Measurements from ENCODE around the gene SPOP. TPM values are rescaled to one million over a fixed set of nuclear protein-coding genes. Genes with fewer than 3 reads are reported as not detected.
A peak's percentile ranks its signal among the peaks of the same experiment; 100 is the strongest.
"Not testable (repeated sequence)": the region's sequence is repeated elsewhere in the genome, so short reads cannot be mapped to it uniquely, and the experiment has no call there.

The SPOP gene
- 33.1 TPM for polyA plus RNA-seq (2013, experiment 1 of 2)
- 34.1 TPM for polyA plus RNA-seq (2013, experiment 2 of 2)

DNA sequence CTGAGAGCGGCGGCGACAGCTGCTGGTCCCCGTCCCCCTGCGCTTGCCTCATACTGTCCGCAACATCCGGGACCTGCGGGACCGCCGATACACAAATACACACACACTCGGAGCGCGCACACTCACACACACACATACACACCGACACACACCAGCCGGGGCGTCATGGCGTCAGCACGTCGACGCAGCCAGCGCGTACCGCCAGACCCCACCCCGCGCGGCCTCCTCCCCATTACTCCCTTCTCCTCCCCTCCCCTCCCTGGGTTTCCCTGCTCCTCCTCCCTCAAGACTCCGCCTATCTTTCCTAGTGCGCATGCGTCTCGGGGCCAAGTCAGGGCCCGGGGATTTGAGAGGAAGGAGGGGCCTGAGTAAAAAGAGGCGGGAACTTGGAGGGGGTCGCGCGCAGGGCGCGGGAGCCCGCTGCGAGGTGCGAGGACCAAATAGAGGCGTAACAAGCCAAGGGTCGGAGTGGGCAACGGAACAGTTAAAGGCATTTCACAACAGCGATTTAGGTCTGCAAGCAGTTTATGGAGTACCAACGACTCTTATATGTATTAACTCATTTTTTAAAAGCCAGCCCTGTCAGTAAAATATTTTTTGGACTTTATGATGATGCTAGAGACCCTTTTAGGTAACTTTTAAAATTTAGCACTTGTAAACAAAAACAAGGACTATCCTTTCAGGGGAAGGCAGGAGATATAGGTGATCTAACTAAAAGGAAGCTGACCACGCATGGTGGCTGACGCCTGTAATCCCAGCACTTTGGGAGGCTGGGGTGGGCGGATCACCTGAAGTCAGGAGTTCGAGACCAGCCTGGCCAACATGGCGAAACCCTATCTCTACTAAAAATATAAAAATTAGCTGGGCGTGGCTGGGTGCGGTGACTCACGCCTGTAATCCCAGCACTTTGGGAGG lies at the start of gene SPOP:
Gene SPOP, minus strand, starts transcription at position 165 of the 915 bp plus-strand sequence. CDS start 55,287 bp downstream, outside the sequence.
- peak within 1 kb of the TSS; percentile 95 for H2BK120ac ChIP-seq (ENCODE audit: low read depth, low read length)
- peak; percentile 100 for DNase-seq
- H4K91ac ChIP-seq (ENCODE audit: low read length) = peak within 1 kb of the TSS; percentile 94
- 15% methylated on average over 47 of the region's 53 CpGs for WGBS
- no peak within 1 kb of the TSS for H2AK5ac ChIP-seq (ENCODE audit: low read length, severe bottlenecking)
- peak within 1 kb of the TSS; percentile 96 for H3K27ac ChIP-seq (ENCODE audit: low read length, poor library complexity, severe bottlenecking)
- H3K79me1 ChIP-seq (replicated peaks; ENCODE audit: low read length, poor library complexity, severe bottlenecking) = no peaks in the 10 kb centered on the region
- H3K4me3 ChIP-seq (ENCODE audit: insufficient read depth in 1 of 2, low read depth in 1 of 2, low read length in 2 of 2) = peak within 1 kb of the TSS; percentile 82 to 92
- no peaks in the 10 kb centered on the region for H3K9me3 ChIP-seq (ENCODE audit: control insufficient read depth, low read length)
- peaks cover 0 to 10% of the 10 kb centered on the region in 2 experiments for H3K36me3 ChIP-seq (ENCODE audit: control insufficient read depth in 1 of 2, insufficient read depth in 2 of 2, low read depth in 1 of 2, low read length in 2 of 2)
- H3K27me3 ChIP-seq (ENCODE audit: control insufficient read depth in 1 of 2, insufficient read depth in 1 of 2, low read length in 2 of 2) = no peaks in the 10 kb centered on the region
- H3K23ac ChIP-seq (ENCODE audit: low read length in 2 of 2) = peak within 1 kb of the TSS in 1 of 2 experiments; percentile 10
- peak within 1 kb of the TSS; percentile 63 for H2AFZ ChIP-seq (ENCODE audit: low read depth, low read length)
- H2BK12ac ChIP-seq (ENCODE audit: low read length in 2 of 2) = peak within 1 kb of the TSS in 1 of 2 experiments; percentile 72
- peak within 1 kb of the TSS; percentile 57 for H2BK15ac ChIP-seq (ENCODE audit: low read depth, poor library complexity, severe bottlenecking)
- peak within 1 kb of the TSS; percentile 93 for H3K9ac ChIP-seq (ENCODE audit: low read length)
- peak within 1 kb of the TSS; percentile 99 for H3K4me2 ChIP-seq (ENCODE audit: low read length, poor library complexity, severe bottlenecking)
- peak within 1 kb of the TSS; percentile 80 for H2BK5ac ChIP-seq (ENCODE audit: low read depth, low read length, poor library complexity, severe bottlenecking)
- H3K4ac ChIP-seq (ENCODE audit: low read depth in 1 of 2, low read length in 2 of 2) = peak within 1 kb of the TSS in 1 of 2 experiments; percentile 88
- peaks cover 3% of the 10 kb centered on the region for H3K4me1 ChIP-seq (ENCODE audit: control insufficient read depth, insufficient read depth, low read depth, low read length)
- peak within 1 kb of the TSS; percentile 95 for H4K8ac ChIP-seq (ENCODE audit: low read length)
- H3K18ac ChIP-seq (ENCODE audit: low read depth in 1 of 2, low read length in 2 of 2) = peak within 1 kb of the TSS; percentile 96 to 100
- H3K14ac ChIP-seq (ENCODE audit: low read length in 2 of 2) = peak within 1 kb of the TSS in 1 of 2 experiments; percentile 97

DNA sequence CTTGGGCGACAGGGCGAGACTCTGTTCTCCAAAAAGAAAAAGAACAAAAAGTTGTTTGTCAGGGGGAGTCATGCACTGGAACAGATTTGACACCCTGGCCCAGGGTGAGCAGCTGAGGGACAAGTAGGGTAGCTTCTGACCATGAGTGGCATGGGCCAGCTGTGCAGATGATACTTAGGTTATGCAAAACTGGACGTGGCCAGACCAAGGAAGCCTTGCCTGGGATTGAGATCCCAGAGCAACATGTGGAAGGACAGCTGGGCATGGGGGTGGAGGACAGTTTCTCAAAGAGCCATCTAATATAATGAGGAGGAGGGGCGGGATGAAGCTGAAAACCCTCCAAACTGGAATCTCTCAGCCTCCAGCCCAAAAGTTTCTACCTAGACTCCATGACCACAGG lies 49.5 kb upstream of the SPOP start:
- peaks cover 5% of the 10 kb centered on the region for H3K79me1 ChIP-seq (replicated peaks; ENCODE audit: low read length, poor library complexity, severe bottlenecking)

DNA sequence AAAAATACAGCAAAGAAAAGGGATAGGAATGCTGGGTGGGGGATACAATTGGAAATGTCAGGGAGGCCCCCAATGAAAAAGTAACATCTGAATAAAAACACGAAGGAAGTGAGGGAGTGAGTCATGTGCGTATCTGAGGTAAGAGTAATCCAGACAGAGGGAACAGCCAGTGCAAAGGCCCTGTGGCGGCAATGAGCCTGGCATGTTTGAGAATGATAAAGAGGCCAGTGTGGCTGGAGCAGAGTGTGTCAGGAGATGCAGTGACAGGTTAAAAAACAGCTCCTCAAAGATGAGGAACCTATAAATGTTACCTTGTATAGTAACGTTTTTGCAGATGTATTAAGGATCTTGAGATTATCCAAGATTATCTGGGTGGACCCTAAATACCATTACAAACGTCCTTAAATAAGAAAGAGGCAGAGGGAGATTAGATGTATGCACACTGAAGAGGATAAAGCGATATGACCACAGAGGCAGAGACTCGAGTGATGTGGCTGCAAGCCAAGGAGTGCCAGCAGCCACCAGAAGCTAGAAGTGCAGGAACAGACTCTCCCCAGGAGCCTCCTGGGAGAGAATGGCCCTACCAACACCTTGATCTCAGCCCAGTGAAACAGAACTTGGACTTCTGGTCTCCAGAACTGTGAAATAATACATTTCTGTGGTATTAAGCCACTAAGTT lies 47.7 kb upstream of the SPOP start:
- H3K4ac ChIP-seq (ENCODE audit: low read depth in 1 of 2, low read length in 2 of 2) = no peak overlapping the region
- no peak overlapping the region for H3K23ac ChIP-seq (ENCODE audit: low read length in 2 of 2)
- WGBS = 84% methylated on average over 7 of the region's 7 CpGs
- no peak overlapping the region for H4K8ac ChIP-seq (ENCODE audit: low read length)
- no peak for DNase-seq
- no peak overlapping the region for H3K27ac ChIP-seq (ENCODE audit: low read length, poor library complexity, severe bottlenecking)
- peaks cover 5 to 8% of the 10 kb centered on the region in 2 experiments for H3K36me3 ChIP-seq (ENCODE audit: control insufficient read depth in 1 of 2, insufficient read depth in 2 of 2, low read depth in 1 of 2, low read length in 2 of 2)
- H3K14ac ChIP-seq (ENCODE audit: low read length in 2 of 2) = no peak overlapping the region
- no peak overlapping the region for H4K91ac ChIP-seq (ENCODE audit: low read length)
- H2BK120ac ChIP-seq (ENCODE audit: low read depth, low read length) = no peak overlapping the region
- no peak overlapping the region for H3K4me2 ChIP-seq (ENCODE audit: low read length, poor library complexity, severe bottlenecking)
- H2AK5ac ChIP-seq (ENCODE audit: low read length, severe bottlenecking) = no peak overlapping the region
- peaks cover 5% of the 10 kb centered on the region for H3K79me1 ChIP-seq (replicated peaks; ENCODE audit: low read length, poor library complexity, severe bottlenecking)
- H2BK5ac ChIP-seq (ENCODE audit: low read depth, low read length, poor library complexity, severe bottlenecking) = no peak overlapping the region
- no peak overlapping the region for H2BK12ac ChIP-seq (ENCODE audit: low read length in 2 of 2)
- H2AFZ ChIP-seq (ENCODE audit: low read depth, low read length) = no peak overlapping the region
- no peak overlapping the region for H3K9ac ChIP-seq (ENCODE audit: low read length)
- no peaks in the 10 kb centered on the region for H3K9me3 ChIP-seq (ENCODE audit: control insufficient read depth, low read length)
- H3K4me1 ChIP-seq (ENCODE audit: control insufficient read depth, insufficient read depth, low read depth, low read length) = no peaks in the 10 kb centered on the region
- H3K27me3 ChIP-seq (ENCODE audit: control insufficient read depth in 1 of 2, insufficient read depth in 1 of 2, low read length in 2 of 2) = no peaks in the 10 kb centered on the region
- H3K18ac ChIP-seq (ENCODE audit: low read depth in 1 of 2, low read length in 2 of 2) = no peak overlapping the region
- no peak overlapping the region for H3K4me3 ChIP-seq (ENCODE audit: insufficient read depth in 1 of 2, low read depth in 1 of 2, low read length in 2 of 2)
- no peak overlapping the region for H2BK15ac ChIP-seq (ENCODE audit: low read depth, poor library complexity, severe bottlenecking)

More for the DNA sequence above, 49.5 kb upstream of the SPOP start:
- Histone ChIP-seq H4K91ac (ENCODE audit: low read length) (no peak overlapping the region), H3K27ac (ENCODE audit: low read length, poor library complexity, severe bottlenecking) (no peak overlapping the region), H3K9me3 (ENCODE audit: control insufficient read depth, low read length) (no peaks in the 10 kb centered on the region), H3K4me1 (ENCODE audit: control insufficient read depth, insufficient read depth, low read depth, low read length) (no peaks in the 10 kb centered on the region), H3K36me3 (ENCODE audit: control insufficient read depth in 1 of 2, insufficient read depth in 2 of 2, low read depth in 1 of 2, low read length in 2 of 2) (peaks cover under 1 to 2% of the 10 kb centered on the region in 2 experiments), H4K8ac (ENCODE audit: low read length) (no peak overlapping the region), H3K4me3 (ENCODE audit: insufficient read depth in 1 of 2, low read depth in 1 of 2, low read length in 2 of 2) (no peak overlapping the region), H2BK15ac (ENCODE audit: low read depth, poor library complexity, severe bottlenecking) (no peak overlapping the region), H2BK12ac (ENCODE audit: low read length in 2 of 2) (no peak overlapping the region), H2AK5ac (ENCODE audit: low read length, severe bottlenecking) (no peak overlapping the region), H2BK5ac (ENCODE audit: low read depth, low read length, poor library complexity, severe bottlenecking) (no peak overlapping the region), H3K4me2 (ENCODE audit: low read length, poor library complexity, severe bottlenecking) (no peak overlapping the region), H3K9ac (ENCODE audit: low read length) (no peak overlapping the region), H2AFZ (ENCODE audit: low read depth, low read length) (no peak overlapping the region), H3K18ac (ENCODE audit: low read depth in 1 of 2, low read length in 2 of 2) (no peak overlapping the region), H3K4ac (ENCODE audit: low read depth in 1 of 2, low read length in 2 of 2) (no peak overlapping the region), H3K27me3 (ENCODE audit: control insufficient read depth in 1 of 2, insufficient read depth in 1 of 2, low read length in 2 of 2) (no peaks in the 10 kb centered on the region), H3K23ac (ENCODE audit: low read length in 2 of 2) (no peak overlapping the region), H3K14ac (ENCODE audit: low read length in 2 of 2) (no peak overlapping the region), H2BK120ac (ENCODE audit: low read depth, low read length) (no peak overlapping the region)
- 89% methylated on average over 4 of the region's 4 CpGs for WGBS
- no peak for DNase-seq

DNA sequence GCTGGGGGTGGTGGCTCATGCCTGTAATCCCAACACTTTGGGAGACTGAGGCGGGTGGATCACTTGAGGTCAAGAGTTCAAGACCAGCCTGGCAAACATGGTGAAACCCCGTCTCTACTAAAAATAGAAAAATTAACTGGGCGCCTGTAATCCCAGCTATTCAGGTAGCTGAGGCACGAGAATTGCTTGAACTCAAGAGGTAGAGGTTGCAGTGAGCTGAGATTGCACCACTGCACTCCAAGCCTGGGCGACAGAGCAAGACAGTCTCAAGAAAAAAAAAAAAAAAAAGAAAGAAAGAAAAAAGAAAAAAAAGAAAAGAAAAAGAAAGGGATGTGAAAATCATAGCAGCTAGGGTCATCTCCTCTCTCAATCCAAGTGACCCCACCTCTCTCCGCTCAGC lies 46.7 kb upstream of the SPOP start:
- not testable (repeated sequence) for H2BK120ac ChIP-seq (ENCODE audit: low read depth, low read length); DNase-seq; H3K27ac ChIP-seq (ENCODE audit: low read length, poor library complexity, severe bottlenecking); H2BK5ac ChIP-seq (ENCODE audit: low read depth, low read length, poor library complexity, severe bottlenecking); H2BK12ac ChIP-seq (ENCODE audit: low read length in 2 of 2); H3K79me1 ChIP-seq (replicated peaks; ENCODE audit: low read length, poor library complexity, severe bottlenecking); H3K18ac ChIP-seq (ENCODE audit: low read depth in 1 of 2, low read length in 2 of 2); H3K14ac ChIP-seq (ENCODE audit: low read length in 2 of 2); H3K4ac ChIP-seq (ENCODE audit: low read depth in 1 of 2, low read length in 2 of 2); H3K4me2 ChIP-seq (ENCODE audit: low read length, poor library complexity, severe bottlenecking); H2AK5ac ChIP-seq (ENCODE audit: low read length, severe bottlenecking); H2AFZ ChIP-seq (ENCODE audit: low read depth, low read length); H4K91ac ChIP-seq (ENCODE audit: low read length); H4K8ac ChIP-seq (ENCODE audit: low read length); H3K27me3 ChIP-seq (ENCODE audit: control insufficient read depth in 1 of 2, insufficient read depth in 1 of 2, low read length in 2 of 2); H2BK15ac ChIP-seq (ENCODE audit: low read depth, poor library complexity, severe bottlenecking); H3K23ac ChIP-seq (ENCODE audit: low read length in 2 of 2); H3K4me1 ChIP-seq (ENCODE audit: control insufficient read depth, insufficient read depth, low read depth, low read length); H3K9ac ChIP-seq (ENCODE audit: low read length); H3K4me3 ChIP-seq (ENCODE audit: insufficient read depth in 1 of 2, low read depth in 1 of 2, low read length in 2 of 2); H3K9me3 ChIP-seq (ENCODE audit: control insufficient read depth, low read length)
- H3K36me3 ChIP-seq (ENCODE audit: control insufficient read depth in 1 of 2, insufficient read depth in 2 of 2, low read depth in 1 of 2, low read length in 2 of 2) = peaks cover 13 to 14% of the 10 kb centered on the region in 2 experiments
- 88% methylated on average over 5 of the region's 6 CpGs for WGBS
